NCI-H460 (cell line): Measurements from ENCODE around the gene ZWILCH. TPM values are rescaled to one million over a fixed set of nuclear protein-coding genes. Genes with fewer than 3 reads are reported as not detected.
"Not testable (repeated sequence)": the region's sequence is repeated elsewhere in the genome, so short reads cannot be mapped to it uniquely, and the experiment has no call there.

ENCODE experiments used
- DNase-seq: peaks from one replicate; pipeline ENCODE4 v3.0.0-alpha.2; 2016; ENCODE audit warnings: low read depth; ENCODE audit errors: extremely low read depth
- total RNA-seq: library from RNA; depleted of rRNA; stranded (reverse); fragments of >200 nt; shearing (Covaris generic); gene quantifications from 2 replicates; pipeline ENCODE4 v1.2.3, GENCODE V29; 2014

ZWILCH gene
- total RNA-seq, 1 experiment from 2014 or later, result 23.3 TPM

DNA sequence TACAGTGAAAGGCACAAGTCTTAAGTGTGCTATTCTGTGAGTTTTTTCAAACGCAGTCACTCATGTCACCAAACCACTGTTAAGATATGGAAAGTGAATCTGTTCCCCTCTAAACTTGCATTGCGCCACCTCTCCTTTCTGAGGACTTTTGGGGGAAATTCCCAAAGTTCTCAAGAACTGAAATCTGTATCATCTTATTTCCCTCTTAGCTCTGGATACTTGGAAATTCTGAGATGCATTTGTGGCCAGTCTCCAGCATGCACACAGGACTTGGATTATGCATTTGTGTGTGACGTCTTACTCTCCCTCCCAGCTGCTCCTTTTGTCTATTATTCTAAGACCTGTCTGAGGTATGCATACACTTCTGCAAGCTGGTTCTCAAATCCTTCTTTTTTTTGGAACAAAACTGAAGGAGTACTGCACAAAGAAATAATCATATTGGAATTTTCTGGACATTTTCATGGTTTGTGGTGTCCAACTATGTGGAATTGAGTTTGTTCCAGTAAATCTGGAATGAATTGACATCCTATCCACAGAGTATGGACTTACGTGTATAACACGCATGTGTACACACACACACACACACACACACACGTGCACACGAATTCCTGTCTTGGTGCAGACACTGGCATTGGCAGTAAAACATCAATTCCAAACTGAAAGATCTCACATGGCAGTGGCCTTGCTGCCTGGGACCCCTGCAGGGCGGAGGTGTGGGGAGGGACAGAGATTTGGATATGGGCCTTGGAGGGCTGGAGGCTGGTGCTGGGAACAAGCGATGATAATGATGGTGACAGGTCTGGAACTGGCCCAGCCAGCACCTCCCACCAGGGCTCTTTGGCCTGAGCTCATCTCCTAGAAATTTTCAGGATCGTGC, 68.8 kb downstream of the ZWILCH start:
- no peak for DNase-seq

DNA sequence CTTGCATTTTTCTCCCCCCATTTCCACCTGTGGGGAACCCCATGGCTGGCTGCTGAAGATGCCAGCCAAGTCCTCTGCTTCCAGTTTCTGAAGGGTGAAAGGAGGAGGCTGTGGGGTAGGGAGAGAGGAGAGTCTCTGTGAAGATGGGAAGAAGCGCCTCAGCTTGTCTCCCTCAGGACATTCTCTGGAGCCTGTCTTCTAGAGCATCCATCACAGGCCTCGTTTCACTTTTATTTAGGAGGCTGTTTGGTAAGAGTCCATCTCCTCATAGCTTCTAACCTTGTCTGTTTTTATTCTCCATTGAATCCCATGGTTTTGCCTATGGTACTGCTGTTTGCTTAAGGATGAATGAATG, 69.4 kb downstream of the ZWILCH start:
- no peak for DNase-seq

DNA sequence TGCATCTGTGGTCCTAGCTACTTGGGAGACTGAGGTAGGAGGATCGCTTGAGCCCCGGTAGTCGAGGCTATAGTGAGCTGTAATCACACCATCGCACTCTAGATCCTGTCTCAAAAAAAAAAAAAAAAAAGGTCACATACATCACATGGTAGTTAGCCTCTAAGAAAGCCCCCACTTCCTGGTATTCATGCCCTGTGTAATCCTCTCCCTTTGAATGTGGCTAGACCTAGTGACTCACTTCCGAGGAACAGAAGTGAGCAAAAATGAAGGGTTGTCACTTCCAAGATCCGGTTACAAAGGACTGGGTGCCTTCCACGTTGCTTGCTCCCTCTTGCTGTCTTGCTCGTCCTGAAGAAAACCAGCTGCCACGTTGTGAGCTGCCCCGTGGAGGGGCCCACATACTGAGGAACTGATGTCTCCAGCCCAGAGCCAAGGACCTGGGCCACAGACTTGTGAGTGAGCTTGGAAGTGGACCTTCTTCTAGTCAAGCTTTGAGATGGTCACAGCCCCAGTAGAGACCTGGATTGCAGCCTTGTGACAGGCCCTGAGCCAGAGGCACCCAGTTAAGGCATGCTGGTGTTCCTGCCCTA, 73.3 kb downstream of the ZWILCH start:
- no peak for DNase-seq

DNA sequence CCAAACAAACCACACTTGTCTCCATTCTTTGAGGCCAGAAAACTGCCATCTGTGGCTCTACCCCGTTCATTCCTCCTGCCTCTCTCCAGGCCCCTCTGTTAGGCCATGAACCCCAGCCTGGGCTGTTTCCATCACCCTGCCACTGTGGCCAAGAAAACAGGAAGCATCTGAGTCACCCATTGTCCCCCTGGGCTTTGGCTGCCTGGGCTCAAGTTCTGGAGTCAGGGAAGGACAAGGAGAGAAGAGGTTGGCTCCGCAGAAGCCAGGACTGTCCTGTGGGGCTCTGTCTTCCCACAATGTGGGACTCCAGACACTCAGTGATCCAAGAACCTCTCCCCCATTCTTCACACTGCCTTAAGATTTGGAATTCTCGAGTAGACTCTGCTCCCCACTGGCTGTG, 75.5 kb downstream of the ZWILCH start:
- no peak for DNase-seq

DNA sequence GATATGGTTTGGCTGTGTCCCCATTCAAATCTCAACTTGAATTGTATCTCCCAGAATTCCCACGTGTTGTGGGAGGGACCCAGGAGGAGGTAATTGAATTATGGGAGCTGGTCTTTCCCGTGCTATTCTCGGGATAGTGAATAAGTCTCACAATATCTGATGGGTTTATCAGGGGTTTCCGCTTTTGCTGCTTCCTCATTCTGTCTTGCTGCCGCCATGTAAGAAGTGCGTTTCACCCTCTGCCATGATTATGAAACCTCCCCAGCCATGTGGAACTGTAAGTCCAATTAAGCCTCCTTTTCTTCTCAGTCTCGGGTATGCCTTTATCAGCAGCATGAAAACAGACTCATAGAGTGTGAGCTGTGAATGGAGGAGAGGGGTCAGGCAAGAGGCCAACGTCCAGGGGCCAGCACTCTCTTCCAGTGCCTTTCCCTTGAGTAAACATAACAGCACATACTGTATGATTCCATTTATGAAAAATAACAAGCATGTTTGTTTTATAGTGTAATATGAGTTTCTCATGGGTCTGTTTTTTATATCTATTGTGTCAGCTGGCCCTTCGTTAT, 76.9 kb downstream of the ZWILCH start:
- no peak for DNase-seq

DNA sequence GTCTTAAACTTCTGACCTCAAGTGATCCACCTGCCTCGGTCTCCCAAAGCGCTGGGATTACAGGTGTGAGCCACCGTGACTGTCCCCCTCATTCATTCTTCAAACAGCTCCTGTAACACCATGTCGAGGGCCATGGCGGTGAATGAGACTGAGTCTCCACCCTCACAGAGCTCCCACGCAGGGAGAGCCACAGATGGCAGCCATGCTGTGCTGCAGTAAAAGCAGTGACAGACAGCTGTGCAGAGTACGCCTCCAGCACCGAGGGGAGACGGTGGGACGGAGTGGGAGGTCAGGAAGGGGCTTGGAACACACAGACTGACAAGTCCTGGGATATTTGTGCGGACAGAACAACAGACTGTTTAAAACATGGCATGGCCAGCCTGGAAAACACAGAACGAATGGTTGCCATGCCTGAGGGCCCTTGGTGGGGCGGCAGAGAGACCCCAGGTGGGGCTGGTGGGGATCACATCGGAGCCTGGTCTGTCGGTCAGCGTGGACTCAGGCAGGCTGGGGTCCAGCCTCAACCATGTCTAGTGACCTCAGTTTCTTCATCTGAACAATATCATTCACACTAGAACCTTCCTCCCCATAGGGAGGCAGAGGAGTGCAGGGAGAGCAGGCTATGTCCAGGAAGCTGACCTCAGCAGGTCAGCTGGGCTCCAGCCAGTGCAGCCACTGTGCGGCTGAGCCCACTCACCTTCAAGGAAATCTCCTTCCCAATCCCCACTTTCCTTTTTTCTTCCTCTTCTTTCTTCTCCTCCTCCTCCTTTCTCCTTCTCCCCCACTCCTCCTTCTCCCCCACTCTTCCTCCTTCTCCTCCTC, 81.2 kb downstream of the ZWILCH start:
- no peak for DNase-seq

DNA sequence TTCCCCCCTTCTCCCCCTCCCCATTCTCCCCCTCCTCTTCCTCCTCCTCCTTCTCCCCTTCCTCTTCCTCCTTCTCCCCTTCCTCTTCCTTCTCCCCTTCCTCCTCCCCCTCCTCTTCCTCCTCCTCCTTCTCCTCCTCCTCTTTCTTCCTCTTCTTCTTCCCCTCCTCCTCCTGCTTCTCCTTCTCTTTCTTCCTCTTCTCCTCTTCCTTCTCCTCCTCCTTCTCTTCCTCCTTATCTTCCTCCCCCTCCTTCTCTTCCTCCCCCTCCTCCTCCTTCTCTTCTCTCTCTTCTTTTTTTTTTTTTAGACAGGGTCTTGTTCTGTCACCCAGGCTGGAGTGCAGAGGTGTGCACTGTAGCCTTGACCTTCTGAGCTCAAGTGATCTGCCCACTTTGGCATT, 81.9 kb downstream of the ZWILCH start:
- no peak for DNase-seq

DNA sequence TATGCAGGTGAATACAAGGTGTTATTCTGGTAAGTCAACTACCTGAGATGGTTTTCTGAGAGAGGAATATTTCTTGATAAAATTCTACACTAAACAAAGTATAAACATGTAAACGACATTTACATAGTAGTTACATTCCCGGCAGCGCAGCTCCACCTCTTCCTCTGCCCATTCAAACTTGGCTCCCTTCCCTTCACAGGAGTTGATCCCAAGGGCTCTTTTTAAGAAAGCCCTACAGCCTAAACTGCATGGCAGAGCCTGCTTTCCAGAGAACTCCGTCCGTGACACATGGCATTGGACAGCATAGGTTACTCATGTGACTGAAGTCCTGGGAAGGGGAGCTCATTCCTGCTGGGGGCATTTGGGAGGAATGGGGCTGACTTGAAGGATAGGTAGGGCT, 82.6 kb downstream of the ZWILCH start:
- DNase-seq, result no peak

DNA sequence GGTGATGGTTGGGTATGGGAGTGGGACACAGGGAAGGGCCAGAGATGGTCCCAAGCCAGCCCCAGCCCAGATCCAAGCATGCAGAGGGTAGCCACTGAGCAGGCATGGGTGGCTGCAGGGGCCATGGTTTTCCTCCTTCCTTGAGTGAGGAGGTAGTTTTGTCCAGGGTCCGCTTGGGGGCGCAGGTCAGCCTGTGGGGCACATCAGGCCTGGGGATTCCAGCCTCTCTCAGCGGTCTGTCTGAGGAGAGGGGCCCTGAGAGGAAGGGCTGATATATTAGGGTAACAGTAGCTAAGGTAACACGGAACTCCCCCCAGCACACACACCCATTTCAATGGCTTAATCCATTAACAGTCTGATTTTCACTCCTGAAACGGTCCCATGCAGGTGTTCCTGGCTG, 83.4 kb downstream of the ZWILCH start:
- DNase-seq, result no peak

DNA sequence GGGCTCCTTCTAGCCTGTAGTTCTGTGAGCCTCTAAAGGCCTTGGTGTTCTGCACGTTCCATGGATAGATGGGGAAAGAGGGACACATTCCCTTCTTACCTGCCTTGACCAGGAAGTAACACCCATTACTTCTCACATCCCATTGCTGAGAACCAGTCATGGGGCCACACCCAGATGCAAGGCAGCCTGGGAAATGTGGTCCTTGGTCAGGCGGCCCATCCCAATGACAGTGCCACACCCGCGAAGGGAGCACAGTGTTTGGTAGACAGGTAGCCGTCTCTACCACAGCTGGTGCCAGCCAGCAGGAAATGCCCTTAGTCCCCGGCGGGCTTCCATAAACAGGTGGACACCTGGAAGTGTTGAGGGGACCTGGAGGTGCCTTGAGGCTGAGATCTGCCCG, 83.8 kb downstream of the ZWILCH start:
- DNase-seq, result no peak

DNA sequence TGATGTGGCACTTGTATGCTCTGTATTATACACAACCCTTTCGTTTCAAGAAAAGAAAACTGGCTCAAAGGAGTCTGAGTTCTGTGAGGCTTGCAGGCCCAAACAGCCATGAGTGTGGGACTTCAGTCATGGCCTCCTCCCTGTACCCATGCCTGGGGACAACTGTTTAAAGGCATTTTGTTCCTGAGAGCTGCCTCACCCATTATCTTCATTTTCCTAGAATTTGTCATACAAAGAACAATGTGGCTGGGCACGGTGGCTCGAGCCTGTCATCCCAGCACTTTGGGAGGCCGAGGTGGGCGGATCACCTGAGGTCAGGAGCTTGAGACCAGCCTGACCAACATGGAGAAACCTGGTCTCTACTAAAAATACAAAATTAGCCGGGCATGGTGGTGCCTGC, 84.3 kb downstream of the ZWILCH start:
- DNase-seq, result not testable (repeated sequence)

DNA sequence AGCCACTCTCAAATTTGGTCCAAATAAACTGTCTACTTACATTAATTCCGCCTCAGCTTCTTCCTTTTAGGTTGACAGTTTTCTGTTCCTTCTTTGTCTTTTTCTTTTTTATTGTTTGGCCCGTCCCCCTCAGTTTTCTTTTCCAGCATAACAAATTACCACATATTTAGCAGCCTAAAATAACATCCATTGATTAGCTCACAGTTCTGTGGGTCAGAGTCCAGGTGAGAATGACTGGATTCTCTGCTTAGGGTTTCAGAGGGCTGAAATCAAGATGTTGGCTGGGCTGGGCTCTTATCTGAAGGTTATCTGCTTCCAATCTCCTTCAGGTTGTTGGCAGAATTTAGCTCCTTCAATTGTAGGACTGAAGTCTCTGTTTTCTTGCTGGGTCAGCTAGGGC, 85.3 kb downstream of the ZWILCH start:
- DNase-seq, result no peak

DNA sequence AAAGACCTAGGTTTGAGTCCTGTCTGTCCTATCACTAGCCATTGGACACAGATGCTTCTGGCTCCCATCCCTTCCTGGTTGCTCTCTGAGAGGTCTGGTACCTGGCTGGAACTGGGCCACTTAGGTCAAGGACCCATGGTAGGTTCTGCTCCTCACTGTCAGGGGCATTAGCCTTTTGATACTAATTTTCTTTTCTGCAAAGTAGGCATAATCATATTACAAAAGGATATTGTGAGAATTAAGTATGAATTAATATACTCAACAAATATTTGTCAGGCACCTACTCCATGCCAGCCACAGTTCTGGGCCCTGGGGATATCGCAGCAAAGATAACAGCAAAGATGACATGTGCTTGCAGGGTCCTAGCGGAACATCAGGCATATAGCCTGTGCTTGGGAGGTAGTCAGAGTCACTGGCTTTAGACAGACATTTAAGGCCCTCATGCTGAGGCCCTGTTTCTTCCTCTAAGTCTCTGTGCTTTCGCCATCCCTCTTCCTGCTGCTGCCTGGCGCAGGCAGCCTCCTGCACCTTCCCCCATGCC, 86.3 kb downstream of the ZWILCH start:
- DNase-seq, result no peak

DNA sequence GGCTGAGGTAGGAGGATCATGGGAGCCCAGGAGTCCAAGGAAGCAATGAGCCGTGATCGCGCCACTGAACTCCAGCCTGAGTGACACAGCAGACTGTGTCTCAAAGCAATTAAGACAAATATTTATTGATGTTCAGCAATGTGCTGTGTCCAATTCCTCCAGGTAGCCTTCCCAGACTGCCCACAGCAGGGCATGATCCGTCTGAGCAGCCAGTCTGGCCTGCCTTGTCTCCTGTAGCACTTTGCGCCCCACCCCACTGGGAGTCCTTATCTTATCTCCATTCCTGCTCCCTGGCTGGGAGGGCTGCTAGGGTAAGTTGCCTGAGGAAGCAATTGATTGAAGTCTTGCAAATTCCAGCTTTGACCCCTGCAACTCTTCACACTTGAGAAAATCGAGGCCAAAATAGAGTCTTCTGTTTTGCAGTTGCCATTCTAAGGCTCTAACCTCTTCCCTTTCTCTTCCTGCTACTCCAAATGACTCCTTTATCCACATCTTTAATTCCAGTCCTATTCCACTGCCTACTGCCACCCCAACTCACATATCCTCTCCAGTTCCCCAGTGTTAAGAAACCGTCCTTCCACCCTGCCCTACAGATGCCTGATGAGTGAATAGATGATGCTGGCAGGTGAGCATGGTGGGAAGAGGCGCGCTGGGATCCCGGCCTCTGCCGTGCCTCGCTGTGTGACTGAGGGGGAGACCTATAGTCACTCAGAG, 87.5 kb downstream of the ZWILCH start:
- no peak for DNase-seq

DNA sequence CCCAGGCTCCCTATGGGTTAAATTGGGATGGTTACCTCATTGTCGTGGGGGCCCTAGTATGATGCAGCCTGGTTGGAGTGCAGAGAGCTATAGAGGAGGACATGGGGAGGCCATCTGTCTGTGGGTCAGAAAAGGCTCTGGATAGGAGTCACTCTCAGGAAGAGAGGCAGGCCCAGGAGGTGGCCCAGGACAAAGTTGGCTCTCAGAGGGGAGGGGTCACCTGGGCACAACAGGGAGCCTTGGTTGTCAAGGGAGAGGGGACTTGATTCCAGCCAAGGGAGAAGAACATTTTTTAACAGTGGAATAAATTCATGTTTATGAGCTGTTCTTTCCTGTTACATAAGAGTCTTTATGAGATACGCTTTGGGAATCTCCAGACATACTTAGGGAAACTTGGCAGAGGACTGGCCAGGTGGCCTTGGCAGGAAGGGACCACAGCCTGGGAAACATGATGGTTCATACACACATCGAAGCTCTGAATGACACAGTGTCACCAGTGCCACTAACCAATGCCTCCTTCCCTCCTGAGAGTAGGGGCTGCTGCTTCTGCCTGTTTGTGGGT, 88.2 kb downstream of the ZWILCH start:
- no peak for DNase-seq

DNA sequence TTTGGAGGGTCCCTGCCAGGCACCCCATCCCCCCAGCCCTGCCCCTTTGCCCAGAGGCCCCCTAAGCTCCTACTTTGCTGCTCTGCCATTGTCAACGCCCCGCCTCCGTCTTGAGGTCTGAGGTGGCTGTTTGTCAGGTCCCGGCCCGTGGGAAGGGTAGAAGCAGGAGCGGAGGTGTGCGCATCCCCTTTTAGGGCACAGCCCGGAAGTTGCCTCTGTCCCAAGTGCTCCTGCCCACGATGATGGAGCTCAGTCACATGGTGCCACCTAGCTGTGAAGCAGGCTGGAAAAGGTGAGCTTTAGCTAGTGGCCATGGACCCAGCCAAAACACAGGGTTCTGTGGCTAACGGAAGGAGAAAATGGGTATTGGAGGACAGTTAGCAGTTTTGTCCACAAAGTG, 89.2 kb downstream of the ZWILCH start:
- no peak for DNase-seq

DNA sequence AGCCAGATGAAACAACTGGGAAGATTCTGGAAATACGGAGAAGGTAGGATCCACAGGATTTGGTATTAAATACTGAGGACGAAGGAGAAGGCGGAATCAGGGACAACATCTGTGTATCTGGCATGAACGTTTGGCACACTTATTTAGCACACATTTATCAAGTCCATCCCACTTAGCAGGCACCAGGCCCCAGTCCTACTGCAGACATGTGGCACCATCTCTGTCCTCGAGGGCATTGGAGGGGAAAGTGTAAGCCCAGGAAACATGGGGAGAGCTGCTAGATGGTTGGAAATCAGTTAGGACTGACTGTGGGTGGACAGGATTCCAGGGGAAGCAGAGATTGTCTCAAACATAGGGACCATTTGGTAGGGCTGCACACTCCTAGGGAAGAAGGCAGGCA, 89.7 kb downstream of the ZWILCH start:
- no peak for DNase-seq

DNA sequence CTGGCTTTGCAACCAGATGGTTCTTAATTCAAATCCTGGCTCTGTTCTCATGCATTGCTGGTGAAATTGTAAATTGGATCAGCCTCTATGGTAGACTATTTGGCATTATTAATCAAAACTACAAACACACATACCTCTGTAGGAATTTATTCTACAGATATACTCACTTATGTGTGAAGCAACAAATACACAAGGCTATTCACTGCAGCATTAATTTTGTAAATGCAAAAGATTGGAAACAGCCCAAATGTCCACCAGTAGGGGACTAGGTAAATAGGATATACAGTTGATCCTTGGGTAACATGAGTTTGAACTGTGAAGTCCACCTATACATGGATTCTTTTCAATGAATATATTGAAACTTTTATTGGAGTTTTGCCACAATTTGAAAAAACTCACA, 90.2 kb downstream of the ZWILCH start:
- DNase-seq, result no peak

DNA sequence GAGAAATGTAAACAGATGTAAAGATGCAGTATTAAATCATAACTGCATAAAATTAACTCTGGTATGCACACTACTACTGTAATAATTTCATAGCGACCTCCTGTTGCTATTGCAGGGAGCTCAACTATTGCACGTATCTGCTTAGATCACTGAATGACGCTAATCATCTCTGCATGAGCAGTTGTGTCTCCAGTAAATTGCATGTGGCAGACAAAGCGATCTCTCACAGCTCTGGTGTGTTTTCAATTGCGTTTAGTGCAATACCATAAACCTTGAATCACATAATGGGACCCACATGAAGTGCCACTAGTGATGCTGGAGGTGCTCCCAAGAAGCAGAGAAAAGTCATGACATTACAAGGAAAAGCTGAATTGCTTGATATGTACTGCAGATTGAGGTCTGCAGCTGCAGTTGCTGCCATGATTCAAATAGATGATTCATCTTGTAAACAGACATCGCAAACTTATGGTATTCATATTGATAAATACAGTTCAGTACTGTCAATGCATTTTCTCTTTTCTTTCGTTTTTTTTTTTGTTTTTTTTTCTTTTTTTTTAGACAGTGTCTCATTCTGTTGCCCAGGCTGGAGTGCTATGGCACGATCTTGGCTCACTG, 90.9 kb downstream of the ZWILCH start:
- DNase-seq, result no peak
